CD4-positive, alpha-beta T cell (primary cell): ENCODE measurements around the gene C12orf76. TPM values are rescaled to one million over a fixed set of nuclear protein-coding genes. Genes with fewer than 3 reads are reported as not detected.
"Not testable (repeated sequence)": the region's sequence is repeated elsewhere in the genome, so short reads cannot be mapped to it uniquely, and the experiment has no call there.

Experiments
- ATAC-seq: fragments of 200-7000 bp; cut with Tn5 transposase; one replicate; pipeline ENCODE4 v1.10.0; 2022; ENCODE audit warnings: mild to moderate bottlenecking; ENCODE audit not compliant: poor library complexity
- CTCF ChIA-PET: fragments of 350-600 bp; sonication (Branson Sonifier 250); formaldehyde crosslinking; loops from one replicate; lab custom pipeline; 2021; ENCODE audit warnings: antibody characterized with exemption, inconsistent platforms; lab: Charles Lee
- POLR2A ChIA-PET: fragments of 350-600 bp; sonication (Branson Sonifier 250); formaldehyde crosslinking; loops from one replicate; lab custom pipeline; 2021; ENCODE audit warnings: antibody characterized with exemption, inconsistent platforms; lab: Charles Lee
- DNase-seq, 14 experiments: peaks; one replicate each; pipeline ENCODE4 v3.0.0-alpha.2; 2013 to 2020; ENCODE audit warnings: mixed read lengths in 2 of 14
- H3K27ac ChIP-seq, 2 donors: one replicate each; pipeline versions ENCODE4 v1.5.1 to v1.7.0; 2013; ENCODE audit warnings: low read length in 2 of 2, low read depth in 1 of 2, mild to moderate bottlenecking in 1 of 2
- H3K27me3 ChIP-seq, 2 experiments: 1 replicate in 1 of 2; 2 replicates in 1 of 2; pipeline versions ENCODE4 v1.6.1 to v1.7.0; 2013; ENCODE audit warnings: low read length in 2 of 2, control low read depth in 1 of 2, mild to moderate bottlenecking in 1 of 2, moderate library complexity in 1 of 2; ENCODE audit not compliant: insufficient read depth in 2 of 2, control insufficient read depth in 1 of 2
- H3K36me3 ChIP-seq: one replicate; pipeline ENCODE4 v1.6.1; 2013; ENCODE audit warnings: low read length, control low read depth; ENCODE audit not compliant: insufficient read depth
- H3K4me1 ChIP-seq: one replicate; pipeline ENCODE4 v1.6.1; 2013; ENCODE audit warnings: low read length, control low read depth; ENCODE audit not compliant: insufficient read depth
- H3K4me3 ChIP-seq: one replicate; pipeline ENCODE4 v1.5.1; 2013; ENCODE audit warnings: mild to moderate bottlenecking, low read length, moderate library complexity
- H3K9me3 ChIP-seq, 2 experiments: 1 replicate in 1 of 2; 2 replicates in 1 of 2; pipeline versions ENCODE4 v1.6.1 to v1.7.0; 2013; ENCODE audit warnings: low read length in 2 of 2, mild to moderate bottlenecking in 2 of 2, control low read depth in 1 of 2, moderate library complexity in 1 of 2; ENCODE audit not compliant: control insufficient read depth in 1 of 2, insufficient read depth in 1 of 2
- H3K27ac Mint-ChIP-seq: one replicate; pipeline ENCODE4 v1.8.0; 2020; ENCODE audit warnings: mixed read lengths
- H3K27me3 Mint-ChIP-seq: one replicate; pipeline ENCODE4 v1.8.0; 2021; ENCODE audit warnings: mixed read lengths
- H3K36me3 Mint-ChIP-seq: one replicate; pipeline ENCODE4 v1.8.0; 2021; ENCODE audit warnings: low read depth, mixed read lengths
- H3K4me1 Mint-ChIP-seq: one replicate; pipeline ENCODE4 v1.8.0; 2021; ENCODE audit warnings: low read depth, mixed read lengths
- H3K4me3 Mint-ChIP-seq: one replicate; pipeline ENCODE4 v1.8.0; 2020; ENCODE audit warnings: mild to moderate bottlenecking, mixed read lengths
- H3K9me3 Mint-ChIP-seq: one replicate; pipeline ENCODE4 v1.8.0; 2020; ENCODE audit warnings: mixed read lengths
- intact Hi-C, 2 experiments: fragments of 100-400 bp; cut with DNase I in 1 of 2; cut with micrococcal nuclease in 1 of 2; formaldehyde crosslinking; loops; one replicate each; pipeline versions ENCODE4 v1.15.1 to v1.9.0; 2023 to 2025; cut with DNase I, micrococcal nuclease
- total RNA-seq, 174 experiments: library from RNA in 2 of 174; stranded (reverse) in 2 of 174; gene quantifications; one replicate each; pipeline ENCODE4 v1.2.3 and lab custom pipeline; 2021 to 2026
- TF ChIP-seq, protein P1 (sequence below): fragments of 200-600 bp; IDR thresholded peaks from one replicate; pipeline ENCODE4 v1.8.0; 2022; ENCODE audit warnings: antibody characterized with exemption, mild to moderate bottlenecking

C12orf76 gene
- total RNA-seq, 2 experiments from 2014 or later: 9.8 to 12.6 TPM

GRCh38 chr12:110073049-110073831 lies 24.9 kb upstream of the C12orf76 start:
- H3K9me3 Mint-ChIP-seq: no peaks in the 10 kb centered on the region
- Histone ChIP-seq H3K27ac (no peak overlapping the region), H3K9me3 (no peaks in the 10 kb centered on the region), H3K4me1 (peaks cover 20% of the 10 kb centered on the region), H3K4me3 (peak overlapping the region; percentile 65), H3K27me3 (no peaks in the 10 kb centered on the region), H3K36me3 (no peaks in the 10 kb centered on the region)
- intact Hi-C loops: no loop called here
- DNase-seq (peak in 10 of 14 experiments; percentile 4 to 38 (median 24)), ATAC-seq (peak; percentile 72)
- ChIA-PET CTCF (interaction anchor here (1.3 kb wide), 1 partner anchor 26 kb away, joined by 4 read pairs; no protein-coding TSS in a partner anchor), POLR2A (interaction anchor here (0.8 to 1.3 kb wide), 3 partner anchors 17 to 207 kb away, joined by 3 to 4 read pairs (median 4); partner anchors contain the start of gene ATP2A2)
- peaks cover 20% of the 10 kb centered on the region for H3K4me1 Mint-ChIP-seq
- no peaks in the 10 kb centered on the region for H3K36me3 Mint-ChIP-seq
- peak overlapping the region; percentile 78 for H3K4me3 Mint-ChIP-seq
- TF ChIP-seq, protein P1, sequence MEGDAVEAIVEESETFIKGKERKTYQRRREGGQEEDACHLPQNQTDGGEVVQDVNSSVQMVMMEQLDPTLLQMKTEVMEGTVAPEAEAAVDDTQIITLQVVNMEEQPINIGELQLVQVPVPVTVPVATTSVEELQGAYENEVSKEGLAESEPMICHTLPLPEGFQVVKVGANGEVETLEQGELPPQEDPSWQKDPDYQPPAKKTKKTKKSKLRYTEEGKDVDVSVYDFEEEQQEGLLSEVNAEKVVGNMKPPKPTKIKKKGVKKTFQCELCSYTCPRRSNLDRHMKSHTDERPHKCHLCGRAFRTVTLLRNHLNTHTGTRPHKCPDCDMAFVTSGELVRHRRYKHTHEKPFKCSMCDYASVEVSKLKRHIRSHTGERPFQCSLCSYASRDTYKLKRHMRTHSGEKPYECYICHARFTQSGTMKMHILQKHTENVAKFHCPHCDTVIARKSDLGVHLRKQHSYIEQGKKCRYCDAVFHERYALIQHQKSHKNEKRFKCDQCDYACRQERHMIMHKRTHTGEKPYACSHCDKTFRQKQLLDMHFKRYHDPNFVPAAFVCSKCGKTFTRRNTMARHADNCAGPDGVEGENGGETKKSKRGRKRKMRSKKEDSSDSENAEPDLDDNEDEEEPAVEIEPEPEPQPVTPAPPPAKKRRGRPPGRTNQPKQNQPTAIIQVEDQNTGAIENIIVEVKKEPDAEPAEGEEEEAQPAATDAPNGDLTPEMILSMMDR: no peak
- no peaks in the 10 kb centered on the region for H3K27me3 Mint-ChIP-seq
- H3K27ac Mint-ChIP-seq: peak overlapping the region; percentile 54

DNA sequence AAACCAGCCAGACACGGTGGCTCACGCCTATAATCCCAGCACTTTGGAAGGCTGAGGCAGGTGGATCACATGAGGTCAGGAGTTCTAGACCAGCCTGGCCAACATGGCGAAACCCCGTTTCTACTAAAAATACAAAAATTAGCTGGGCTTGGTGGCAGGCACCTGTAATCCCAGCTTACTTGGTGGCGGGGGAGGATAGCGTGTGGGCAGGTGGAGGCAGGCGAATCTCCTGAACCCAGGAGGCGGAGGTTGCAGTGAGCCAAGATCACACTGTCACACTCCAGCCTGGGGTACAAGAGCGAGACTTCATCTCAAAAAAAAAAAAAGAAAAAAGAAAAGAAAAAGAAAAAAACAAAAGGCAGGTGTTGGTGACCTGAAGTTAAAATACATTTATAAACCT lies 24.3 kb upstream of the C12orf76 start:
- H3K27me3 Mint-ChIP-seq, intact Hi-C loops, ATAC-seq, H3K9me3 ChIP-seq, H3K36me3 Mint-ChIP-seq, H3K36me3 ChIP-seq, H3K9me3 Mint-ChIP-seq, CTCF ChIA-PET, H3K27me3 ChIP-seq, POLR2A ChIA-PET, DNase-seq, H3K27ac ChIP-seq: not testable (repeated sequence)
- Histone ChIP-seq H3K4me3 (peak overlapping the region; percentile 65), H3K4me1 (peaks cover 20% of the 10 kb centered on the region)
- peaks cover 20% of the 10 kb centered on the region for H3K4me1 Mint-ChIP-seq
- peak overlapping the region; percentile 54 for H3K27ac Mint-ChIP-seq
- peak overlapping the region; percentile 78 for H3K4me3 Mint-ChIP-seq

DNA sequence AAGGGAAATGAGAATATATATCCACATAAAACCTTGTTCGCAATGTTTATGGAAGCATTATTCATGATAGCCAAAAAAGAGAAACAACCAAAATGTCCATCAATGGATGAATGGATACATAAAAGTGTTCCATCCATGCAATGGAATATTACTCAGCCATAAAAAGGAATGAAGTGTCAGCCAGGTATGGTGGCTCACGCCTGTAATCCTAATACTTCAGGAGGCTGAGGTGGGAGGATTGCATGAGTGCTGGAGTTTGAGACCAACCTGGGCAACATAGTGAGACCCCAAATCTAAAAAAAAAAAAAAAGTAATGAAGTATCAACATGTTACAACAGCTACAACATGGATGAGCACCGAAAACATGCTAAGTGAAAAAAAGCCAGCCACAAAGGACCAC lies 23.6 kb upstream of the C12orf76 start:
- TF ChIP-seq, protein P1: no peak
- Mint-ChIP-seq H3K27me3 (no peaks in the 10 kb centered on the region), H3K4me1 (peaks cover 20% of the 10 kb centered on the region), H3K4me3 (peak overlapping the region; percentile 32), H3K9me3 (no peaks in the 10 kb centered on the region), H3K36me3 (no peaks in the 10 kb centered on the region), H3K27ac (no peak overlapping the region)
- no peaks in the 10 kb centered on the region for H3K27me3 ChIP-seq
- peaks cover 20% of the 10 kb centered on the region for H3K4me1 ChIP-seq
- H3K4me3 ChIP-seq: no peak overlapping the region
- ChIA-PET POLR2A (interaction anchor here (0.6 kb wide), 1 partner anchor 371 kb away, joined by 3 read pairs; no protein-coding TSS in a partner anchor), CTCF (no interaction called here)
- no peaks in the 10 kb centered on the region for H3K9me3 ChIP-seq
- H3K27ac ChIP-seq: no peak overlapping the region
- no peak for DNase-seq
- H3K36me3 ChIP-seq: no peaks in the 10 kb centered on the region
- ATAC-seq: no peak
- intact Hi-C loops: no loop called here
